HEK293 (cell line): ENCODE results near the gene MED28.

ENCODE experiments used
- GFI1B ChIP-seq: fragments of 450-650 bp; formaldehyde crosslinking; IDR thresholded peaks from 2 replicates; pipeline ENCODE4 v1.5.1; 2016; ENCODE audit warnings: missing biosample characterization, missing genetic modification characterization
- KLF7 ChIP-seq: fragments of 450-650 bp; formaldehyde crosslinking; IDR thresholded peaks from 2 replicates; pipeline ENCODE4 v1.5.1; 2016; ENCODE audit warnings: missing biosample characterization, missing genetic modification characterization, borderline replicate concordance
- KLF9 ChIP-seq: fragments of 450-650 bp; formaldehyde crosslinking; IDR thresholded peaks from 2 replicates; pipeline ENCODE4 v1.5.1; 2016; ENCODE audit warnings: missing biosample characterization, missing genetic modification characterization, low read depth
- ZIC2 ChIP-seq: fragments of 450-650 bp; formaldehyde crosslinking; IDR thresholded peaks from 2 replicates; pipeline ENCODE4 v1.5.1; 2016; ENCODE audit warnings: missing biosample characterization, missing genetic modification characterization
- ZNF138 ChIP-seq: fragments of 450-650 bp; formaldehyde crosslinking; IDR thresholded peaks from 2 replicates; pipeline ENCODE4 v1.5.1; 2016; ENCODE audit warnings: missing biosample characterization, missing genetic modification characterization, borderline replicate concordance
- ZNF155 ChIP-seq: fragments of 450-650 bp; formaldehyde crosslinking; IDR thresholded peaks from 2 replicates; pipeline ENCODE4 v1.5.1; 2016; ENCODE audit warnings: missing biosample characterization, missing genetic modification characterization
- ZNF239 ChIP-seq: fragments of 450-650 bp; formaldehyde crosslinking; IDR thresholded peaks from 2 replicates; pipeline ENCODE4 v1.5.1; 2016; ENCODE audit warnings: missing biosample characterization, missing genetic modification characterization
- ZNF366 ChIP-seq: fragments of 450-650 bp; formaldehyde crosslinking; conservative IDR thresholded peaks from 2 replicates; pipeline ENCODE4 v1.5.1; 2016; ENCODE audit warnings: missing biosample characterization, missing genetic modification characterization
- ZNF768 ChIP-seq: fragments of 450-650 bp; formaldehyde crosslinking; IDR thresholded peaks from 2 replicates; pipeline ENCODE4 v1.5.1; 2018; ENCODE audit warnings: missing biosample characterization, mild to moderate bottlenecking, missing genetic modification characterization
- TF ChIP-seq, protein P1 (sequence below): fragments of 450-650 bp; formaldehyde crosslinking; IDR thresholded peaks from 2 replicates; pipeline ENCODE4 v1.5.1; 2016; ENCODE audit warnings: missing biosample characterization, missing genetic modification characterization
- TF ChIP-seq, protein P2 (sequence below): fragments of 450-650 bp; formaldehyde crosslinking; IDR thresholded peaks from 2 replicates; pipeline ENCODE4 v1.5.1; 2017; ENCODE audit warnings: missing biosample characterization, missing genetic modification characterization
- TF ChIP-seq, protein P3 (sequence below): fragments of 450-650 bp; formaldehyde crosslinking; IDR thresholded peaks from 2 replicates; pipeline ENCODE4 v1.5.1; 2017; ENCODE audit warnings: missing biosample characterization, missing genetic modification characterization

DNA sequence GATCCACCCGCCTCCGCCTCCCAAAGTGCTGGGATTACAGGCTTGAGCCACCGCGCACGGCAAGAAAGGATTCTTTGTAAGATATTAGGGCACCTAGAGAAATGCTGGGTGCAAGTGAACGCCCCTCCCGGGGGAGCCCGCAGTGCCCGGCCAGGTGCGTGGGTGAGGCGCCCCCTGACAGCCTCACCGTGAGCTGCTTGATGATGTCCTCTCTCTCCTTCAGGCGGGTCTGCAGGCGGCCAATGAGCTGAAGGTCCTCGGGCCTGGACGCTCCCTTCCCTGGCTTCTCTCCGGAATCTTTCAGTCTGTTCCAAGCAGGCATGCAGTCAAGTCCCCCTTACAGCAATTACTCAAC, 21.9 kb downstream of the MED28 start:
- TF ChIP-seq, protein P1, sequence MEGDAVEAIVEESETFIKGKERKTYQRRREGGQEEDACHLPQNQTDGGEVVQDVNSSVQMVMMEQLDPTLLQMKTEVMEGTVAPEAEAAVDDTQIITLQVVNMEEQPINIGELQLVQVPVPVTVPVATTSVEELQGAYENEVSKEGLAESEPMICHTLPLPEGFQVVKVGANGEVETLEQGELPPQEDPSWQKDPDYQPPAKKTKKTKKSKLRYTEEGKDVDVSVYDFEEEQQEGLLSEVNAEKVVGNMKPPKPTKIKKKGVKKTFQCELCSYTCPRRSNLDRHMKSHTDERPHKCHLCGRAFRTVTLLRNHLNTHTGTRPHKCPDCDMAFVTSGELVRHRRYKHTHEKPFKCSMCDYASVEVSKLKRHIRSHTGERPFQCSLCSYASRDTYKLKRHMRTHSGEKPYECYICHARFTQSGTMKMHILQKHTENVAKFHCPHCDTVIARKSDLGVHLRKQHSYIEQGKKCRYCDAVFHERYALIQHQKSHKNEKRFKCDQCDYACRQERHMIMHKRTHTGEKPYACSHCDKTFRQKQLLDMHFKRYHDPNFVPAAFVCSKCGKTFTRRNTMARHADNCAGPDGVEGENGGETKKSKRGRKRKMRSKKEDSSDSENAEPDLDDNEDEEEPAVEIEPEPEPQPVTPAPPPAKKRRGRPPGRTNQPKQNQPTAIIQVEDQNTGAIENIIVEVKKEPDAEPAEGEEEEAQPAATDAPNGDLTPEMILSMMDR (tag by site-specific recombination), result no peak
- TF ChIP-seq ZNF239 (tag by site-specific recombination), result no peak
- TF ChIP-seq GFI1B (tag by site-specific recombination), result no peak
- no peak for TF ChIP-seq KLF9
- no peak for TF ChIP-seq ZNF155 (tag by site-specific recombination)
- TF ChIP-seq KLF7 (tag by site-specific recombination), result no peak
- TF ChIP-seq, protein P2, sequence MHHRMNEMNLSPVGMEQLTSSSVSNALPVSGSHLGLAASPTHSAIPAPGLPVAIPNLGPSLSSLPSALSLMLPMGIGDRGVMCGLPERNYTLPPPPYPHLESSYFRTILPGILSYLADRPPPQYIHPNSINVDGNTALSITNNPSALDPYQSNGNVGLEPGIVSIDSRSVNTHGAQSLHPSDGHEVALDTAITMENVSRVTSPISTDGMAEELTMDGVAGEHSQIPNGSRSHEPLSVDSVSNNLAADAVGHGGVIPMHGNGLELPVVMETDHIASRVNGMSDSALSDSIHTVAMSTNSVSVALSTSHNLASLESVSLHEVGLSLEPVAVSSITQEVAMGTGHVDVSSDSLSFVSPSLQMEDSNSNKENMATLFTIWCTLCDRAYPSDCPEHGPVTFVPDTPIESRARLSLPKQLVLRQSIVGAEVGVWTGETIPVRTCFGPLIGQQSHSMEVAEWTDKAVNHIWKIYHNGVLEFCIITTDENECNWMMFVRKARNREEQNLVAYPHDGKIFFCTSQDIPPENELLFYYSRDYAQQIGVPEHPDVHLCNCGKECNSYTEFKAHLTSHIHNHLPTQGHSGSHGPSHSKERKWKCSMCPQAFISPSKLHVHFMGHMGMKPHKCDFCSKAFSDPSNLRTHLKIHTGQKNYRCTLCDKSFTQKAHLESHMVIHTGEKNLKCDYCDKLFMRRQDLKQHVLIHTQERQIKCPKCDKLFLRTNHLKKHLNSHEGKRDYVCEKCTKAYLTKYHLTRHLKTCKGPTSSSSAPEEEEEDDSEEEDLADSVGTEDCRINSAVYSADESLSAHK (tag by site-specific recombination), result no peak
- no peak for TF ChIP-seq ZNF768 (tag by site-specific recombination)
- TF ChIP-seq ZNF138, result no peak
- TF ChIP-seq, protein P3, sequence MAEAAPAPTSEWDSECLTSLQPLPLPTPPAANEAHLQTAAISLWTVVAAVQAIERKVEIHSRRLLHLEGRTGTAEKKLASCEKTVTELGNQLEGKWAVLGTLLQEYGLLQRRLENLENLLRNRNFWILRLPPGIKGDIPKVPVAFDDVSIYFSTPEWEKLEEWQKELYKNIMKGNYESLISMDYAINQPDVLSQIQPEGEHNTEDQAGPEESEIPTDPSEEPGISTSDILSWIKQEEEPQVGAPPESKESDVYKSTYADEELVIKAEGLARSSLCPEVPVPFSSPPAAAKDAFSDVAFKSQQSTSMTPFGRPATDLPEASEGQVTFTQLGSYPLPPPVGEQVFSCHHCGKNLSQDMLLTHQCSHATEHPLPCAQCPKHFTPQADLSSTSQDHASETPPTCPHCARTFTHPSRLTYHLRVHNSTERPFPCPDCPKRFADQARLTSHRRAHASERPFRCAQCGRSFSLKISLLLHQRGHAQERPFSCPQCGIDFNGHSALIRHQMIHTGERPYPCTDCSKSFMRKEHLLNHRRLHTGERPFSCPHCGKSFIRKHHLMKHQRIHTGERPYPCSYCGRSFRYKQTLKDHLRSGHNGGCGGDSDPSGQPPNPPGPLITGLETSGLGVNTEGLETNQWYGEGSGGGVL, result no peak
- TF ChIP-seq ZNF366 (tag by site-specific recombination), result no peak
- no peak for TF ChIP-seq ZIC2 (tag by site-specific recombination)
